HG02678 (cell line): ENCODE measurements around the gene ASIC4.
A peak's percentile ranks its signal among the peaks of the same experiment; 100 is the strongest.

Experiments
- ATAC-seq: cut with Tn5 transposase; IDR thresholded peaks from one replicate; pipeline ENCODE4 v1.9.1; 2021; ENCODE audit warnings: mild to moderate bottlenecking, moderate library complexity; ENCODE audit not compliant: unreplicated experiment

The ASIC4 gene

GRCh38 chr2:219531639-219532377, 17.5 kb downstream of the ASIC4 start:
- no peak for ATAC-seq

- no peak for ATAC-seq
Observed at GRCh38 chr2:219532378-219532649, 18.0 kb downstream of the ASIC4 start.

- no peak for ATAC-seq
Observed at GRCh38 chr2:219533930-219534661, 19.8 kb downstream of the ASIC4 start.

GRCh38 chr2:219536425-219536824, 22.1 kb downstream of the ASIC4 start:
- ATAC-seq: no peak

GRCh38 chr2:219536967-219537366, 22.7 kb downstream of the ASIC4 start:
- no peak for ATAC-seq

- no peak for ATAC-seq
Observed at GRCh38 chr2:219537657-219538488, 23.6 kb downstream of the ASIC4 start.

GRCh38 chr2:219538504-219538951, 24.2 kb downstream of the ASIC4 start:
- no peak for ATAC-seq

- ATAC-seq: no peak
Observed at GRCh38 chr2:219538956-219539788, 24.9 kb downstream of the ASIC4 start.

- ATAC-seq: no peak
Observed at GRCh38 chr2:219539926-219540678, 25.8 kb downstream of the ASIC4 start.

- no peak for ATAC-seq
Observed at GRCh38 chr2:219540784-219541504, 26.7 kb downstream of the ASIC4 start.

GRCh38 chr2:219541611-219542180, 27.4 kb downstream of the ASIC4 start:
- ATAC-seq: peak; percentile 46

- ATAC-seq: peak; percentile 37
Observed at GRCh38 chr2:219542931-219543595, 28.8 kb downstream of the ASIC4 start.

- peak; percentile 75 for ATAC-seq
Observed at GRCh38 chr2:219543596-219544358, 29.5 kb downstream of the ASIC4 start, which contains the start of the genes CHPF and TMEM198. Gene CHPF (minus strand): TSS chr2:219543809. CDS start chr2:219543538, 271 bp downstream. Gene TMEM198 (plus strand): TSS chr2:219544028. CDS start chr2:219544728, 700 bp downstream.

GRCh38 chr2:219544567-219544966, 30.3 kb downstream of the ASIC4 start:
- ATAC-seq: no peak

GRCh38 chr2:219545295-219545942, 31.1 kb downstream of the ASIC4 start:
- no peak for ATAC-seq

GRCh38 chr2:219545943-219546352, 31.7 kb downstream of the ASIC4 start:
- no peak for ATAC-seq

- no peak for ATAC-seq
Observed at GRCh38 chr2:219547621-219548020, 33.3 kb downstream of the ASIC4 start.
